B cell (primary cell): ENCODE data around the gene HK3.

Source experiments
- EZH2 ChIP-seq: IDR thresholded peaks from 2 replicates; pipeline ENCODE4 v1.6.1; 2012; ENCODE audit warnings: borderline replicate concordance, low read depth, mild to moderate bottlenecking, moderate library complexity, low read length; ENCODE audit not compliant: insufficient read depth, poor library complexity, severe bottlenecking
- TF ChIP-seq, protein P1 (sequence below): fragments of 200-600 bp; IDR thresholded peaks from one replicate; pipeline ENCODE4 v1.8.0; 2022; ENCODE audit warnings: antibody characterized with exemption, mild to moderate bottlenecking

GRCh38 chr5:176883700-176884570, 15.2 kb downstream of the HK3 start:
- no peak for TF ChIP-seq EZH2
- TF ChIP-seq, protein P1, sequence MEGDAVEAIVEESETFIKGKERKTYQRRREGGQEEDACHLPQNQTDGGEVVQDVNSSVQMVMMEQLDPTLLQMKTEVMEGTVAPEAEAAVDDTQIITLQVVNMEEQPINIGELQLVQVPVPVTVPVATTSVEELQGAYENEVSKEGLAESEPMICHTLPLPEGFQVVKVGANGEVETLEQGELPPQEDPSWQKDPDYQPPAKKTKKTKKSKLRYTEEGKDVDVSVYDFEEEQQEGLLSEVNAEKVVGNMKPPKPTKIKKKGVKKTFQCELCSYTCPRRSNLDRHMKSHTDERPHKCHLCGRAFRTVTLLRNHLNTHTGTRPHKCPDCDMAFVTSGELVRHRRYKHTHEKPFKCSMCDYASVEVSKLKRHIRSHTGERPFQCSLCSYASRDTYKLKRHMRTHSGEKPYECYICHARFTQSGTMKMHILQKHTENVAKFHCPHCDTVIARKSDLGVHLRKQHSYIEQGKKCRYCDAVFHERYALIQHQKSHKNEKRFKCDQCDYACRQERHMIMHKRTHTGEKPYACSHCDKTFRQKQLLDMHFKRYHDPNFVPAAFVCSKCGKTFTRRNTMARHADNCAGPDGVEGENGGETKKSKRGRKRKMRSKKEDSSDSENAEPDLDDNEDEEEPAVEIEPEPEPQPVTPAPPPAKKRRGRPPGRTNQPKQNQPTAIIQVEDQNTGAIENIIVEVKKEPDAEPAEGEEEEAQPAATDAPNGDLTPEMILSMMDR, result no peak
